A673 (cell line): ENCODE measurements around the gene ARSB. TPM values are rescaled to one million over a fixed set of nuclear protein-coding genes. Genes with fewer than 3 reads are reported as not detected.
"Not testable (repeated sequence)": the region's sequence is repeated elsewhere in the genome, so short reads cannot be mapped to it uniquely, and the experiment has no call there.

Source experiments
- BruUV-seq: library from RNA; stranded (reverse); fragments of 400-500 nt; replicated peaks from 2 replicates; lab custom pipeline; 2021; lab: Mats Ljungman, UMichigan
- CTCF ChIA-PET: fragments of 300-600 bp; sonication (Branson Sonifier 250); formaldehyde crosslinking; loops from one replicate; lab custom pipeline; 2022; ENCODE audit warnings: antibody characterized with exemption; lab: Charles Lee
- POLR2A ChIA-PET: fragments of 300-600 bp; sonication (Branson Sonifier 250); formaldehyde crosslinking; loops from one replicate; lab custom pipeline; 2022; ENCODE audit warnings: antibody characterized with exemption; ENCODE audit not compliant: low non-redundant PET; lab: Charles Lee
- DNase-seq: peaks from one replicate; pipeline ENCODE4 v3.0.0-alpha.2; 2015; ENCODE audit warnings: low spot score
- H3K27ac ChIP-seq: fragments of 200-600 bp; sonication (generic); 2 replicates; pipeline ENCODE4 v1.5.1; 2016; ENCODE audit warnings: mixed run types, low read depth, mild to moderate bottlenecking, mixed read lengths, antibody characterized with exemption, low read length; ENCODE audit not compliant: poor library complexity, severe bottlenecking
- H3K27me3 ChIP-seq: fragments of 200-600 bp; sonication (generic); replicated peaks from 2 replicates; pipeline ENCODE4 v1.6.1; 2017; ENCODE audit warnings: mixed run types, low read depth, mild to moderate bottlenecking, mixed read lengths, antibody characterized with exemption, low read length; ENCODE audit not compliant: insufficient read depth, poor library complexity
- H3K36me3 ChIP-seq: fragments of 200-600 bp; sonication (generic); 2 replicates; pipeline ENCODE4 v1.6.1; 2016; ENCODE audit warnings: mixed run types, mild to moderate bottlenecking, mixed read lengths, antibody characterized with exemption, low read length; ENCODE audit not compliant: insufficient read depth, poor library complexity, severe bottlenecking
- H3K4me1 ChIP-seq: fragments of 200-600 bp; sonication (generic); 2 replicates; pipeline ENCODE4 v1.6.1; 2017; ENCODE audit warnings: mixed run types, mild to moderate bottlenecking, mixed read lengths, antibody characterized with exemption, low read length; ENCODE audit not compliant: insufficient read depth, poor library complexity, severe bottlenecking
- H3K4me3 ChIP-seq: fragments of 200-600 bp; sonication (generic); 2 replicates; pipeline ENCODE4 v1.5.1; 2016; ENCODE audit warnings: low read depth, mixed run types, mild to moderate bottlenecking, mixed read lengths, low read length; ENCODE audit not compliant: poor library complexity, severe bottlenecking
- H3K9me3 ChIP-seq: fragments of 200-600 bp; sonication (generic); 2 replicates; pipeline ENCODE4 v1.6.1; 2016; ENCODE audit warnings: mixed run types, low read depth, mild to moderate bottlenecking, mixed read lengths, antibody characterized with exemption, low read length; ENCODE audit not compliant: poor library complexity, severe bottlenecking
- CTCF ChIP-seq: fragments of 300-800, 200-600 bp; sonication (generic); conservative IDR thresholded peaks from 2 replicates; pipeline ENCODE4 v1.5.1; 2017; ENCODE audit warnings: low read depth, mild to moderate bottlenecking, antibody characterized with exemption, low read length, moderate library complexity, mixed read lengths
- EZH2 ChIP-seq: fragments of 200-600 bp; sonication (generic); IDR thresholded peaks from 2 replicates; pipeline ENCODE4 v1.6.1; 2017; ENCODE audit warnings: borderline replicate concordance, low read depth, mild to moderate bottlenecking, mixed read lengths, antibody characterized with exemption, low read length; ENCODE audit not compliant: poor library complexity, severe bottlenecking
- intact Hi-C: fragments of 100-400 bp; cut with micrococcal nuclease; formaldehyde crosslinking; loops from one replicate; pipeline ENCODE4 v1.10.0; 2022; ENCODE audit not compliant: unreplicated experiment
- total RNA-seq: library from RNA; stranded (reverse); gene quantifications from 2 replicates; pipeline ENCODE4 v1.2.3, GENCODE V29; 2021

ARSB gene
- total RNA-seq, 1 experiment from 2014 or later = 16.8 TPM

- intact Hi-C loops = no loop called here
- POLR2A ChIA-PET = no interaction called here
- no TSS peak for BruUV-seq
- Histone ChIP-seq H3K36me3 (no peaks in the 10 kb centered on the region), H3K9me3 (no peaks in the 10 kb centered on the region), H3K27me3 (no peaks in the 10 kb centered on the region), H3K4me1 (peaks cover 10% of the 10 kb centered on the region), H3K4me3 (no peak overlapping the region), H3K27ac (no peak overlapping the region)
- TF ChIP-seq EZH2 (no peak), CTCF (no peak)
- DNase-seq = no peak
- CTCF ChIA-PET = no interaction called here
Measured at GRCh38 chr5:78912811-78913210, 72.3 kb downstream of the ARSB start.

- no TSS peak for BruUV-seq
- Histone ChIP-seq H3K36me3 (no peaks in the 10 kb centered on the region), H3K4me3 (no peak overlapping the region), H3K27me3 (no peaks in the 10 kb centered on the region), H3K9me3 (no peaks in the 10 kb centered on the region), H3K27ac (no peak overlapping the region), H3K4me1 (peaks cover 13% of the 10 kb centered on the region)
- no peak for DNase-seq
- CTCF ChIA-PET = interaction anchor here (0.6 kb wide), 1 partner anchor 469 kb away, joined by 3 read pairs; no protein-coding TSS in a partner anchor
- TF ChIP-seq EZH2 (no peak), CTCF (no peak)
- intact Hi-C loops = no loop called here
- POLR2A ChIA-PET = no interaction called here
Measured at GRCh38 chr5:78912085-78912771, 72.9 kb downstream of the ARSB start.

GRCh38 chr5:78909224-78909983 is 75.7 kb downstream of the ARSB start:
- H3K27me3 ChIP-seq, DNase-seq, BruUV-seq, H3K9me3 ChIP-seq, intact Hi-C loops, H3K4me3 ChIP-seq, CTCF ChIA-PET, POLR2A ChIA-PET, H3K36me3 ChIP-seq: not testable (repeated sequence)
- peaks cover 13% of the 10 kb centered on the region for H3K4me1 ChIP-seq
- peak overlapping the region; percentile 0 for H3K27ac ChIP-seq
